Gastroesophageal sphincter (tissue), 4 donors: Measurements from ENCODE around the gene PCDH9. TPM values are rescaled to one million over a fixed set of nuclear protein-coding genes. Genes with fewer than 3 reads are reported as not detected.

Experiments
- ATAC-seq: fragments of 150-250 bp; one replicate; pipeline ENCODE4 v1.9.1; 2016; ENCODE audit warnings: mild to moderate bottlenecking, moderate library complexity
- H3K27ac ChIP-seq, 4 donors: fragments of 200-600 bp; sonication (generic) in 3 of 4; 1 replicate in 3 of 4; 2 replicates in 1 of 4; pipeline ENCODE4 v1.5.1; 2016 to 2019
- H3K27me3 ChIP-seq: fragments of 200-600 bp; sonication (generic); one replicate; pipeline ENCODE4 v1.5.1; 2019
- H3K36me3 ChIP-seq, 2 donors: fragments of 200-600 bp; sonication (generic); one replicate each; pipeline ENCODE4 v1.5.1; 2019; ENCODE audit warnings: control low read depth in 1 of 2
- H3K4me1 ChIP-seq, 3 donors: fragments of 200-600 bp; sonication (generic); 1 replicate in 2 of 3; 2 replicates in 1 of 3; pipeline ENCODE4 v1.5.1; 2016 to 2019; ENCODE audit warnings: control low read depth in 2 of 3
- H3K4me3 ChIP-seq, 2 donors: fragments of 200-600 bp; sonication (generic); one replicate each; pipeline ENCODE4 v1.5.1; 2019; ENCODE audit warnings: mild to moderate bottlenecking in 1 of 2, moderate library complexity in 1 of 2
- H3K9me3 ChIP-seq, 3 donors: fragments of 200-600 bp; sonication (generic); one replicate each; pipeline ENCODE4 v1.5.1; 2017 to 2019; ENCODE audit warnings: control low read depth in 2 of 3
- CTCF ChIP-seq, 4 experiments: fragments of 200-600 bp in 2 of 4; fragments of 450-650 bp in 2 of 4; sonication (generic) in 1 of 4; IDR thresholded peaks; one replicate each; pipeline ENCODE4 v1.5.1; 2017 to 2019; ENCODE audit warnings: antibody characterized with exemption in 4 of 4, mild to moderate bottlenecking in 2 of 4, moderate library complexity in 2 of 4
- EP300 ChIP-seq: sonication (generic); formaldehyde crosslinking; IDR thresholded peaks from one replicate; pipeline ENCODE4 v1.6.1; 2017; ENCODE audit warnings: antibody characterized with exemption, mild to moderate bottlenecking
- POLR2A ChIP-seq, 2 donors: fragments of 450-650 bp; IDR thresholded peaks; one replicate each; pipeline ENCODE4 v1.6.1; 2017; ENCODE audit warnings: antibody characterized with exemption in 2 of 2, mild to moderate bottlenecking in 2 of 2, moderate library complexity in 1 of 2
- POLR2AphosphoS5 ChIP-seq: sonication (generic); formaldehyde crosslinking; IDR thresholded peaks from one replicate; pipeline ENCODE4 v1.6.1; 2017; ENCODE audit warnings: antibody characterized with exemption
- WGBS, 2 donors: methylation state at CpG; one replicate each; pipeline ENCODE4 v1.1.5; 2018; ENCODE audit warnings: low coverage in 1 of 2; 5-methylcytosine and 5-hydroxymethylcytosine counted together
- total RNA-seq, 4 donors: library from RNA; depleted of rRNA; stranded (reverse); fragments of >200 nt; gene quantifications; one replicate each; pipeline ENCODE4 v1.1.0, GENCODE V29; 2016

Gene PCDH9
- total RNA-seq, 4 donors from 2014 or later, result 52.9 to 141 (median 56.5) TPM

GRCh38 chr13:67150608-67151007, 79.5 kb downstream of the PCDH9 start:
- Histone ChIP-seq H3K9me3 (no peaks in the 10 kb centered on the region), H3K36me3 (no peaks in the 10 kb centered on the region), H3K4me3 (no peak overlapping the region), H3K27ac (no peak overlapping the region), H3K4me1 (peaks cover 6 to 27% (median 6%) of the 10 kb centered on the region in 3 donors), H3K27me3 (no peaks in the 10 kb centered on the region)
- WGBS, 2 donors, result 80 to 85% methylated on average over 1 of the region's 1 CpG
- ATAC-seq, result no peak
- TF ChIP-seq EP300, result no peak
- TF ChIP-seq POLR2AphosphoS5, result no peak
- no peak for TF ChIP-seq POLR2A (IDR thresholded peaks at IDR 0.05)
- TF ChIP-seq CTCF (IDR thresholded peaks at IDR 0.05), result no peak

- no peaks in the 10 kb centered on the region for H3K9me3 ChIP-seq
- peaks cover 6 to 27% (median 6%) of the 10 kb centered on the region in 3 donors for H3K4me1 ChIP-seq
- H3K4me3 ChIP-seq, result no peak overlapping the region
- no peaks in the 10 kb centered on the region for H3K36me3 ChIP-seq
- TF ChIP-seq POLR2AphosphoS5, result no peak
- TF ChIP-seq POLR2A (IDR thresholded peaks at IDR 0.05), result no peak
- TF ChIP-seq CTCF (IDR thresholded peaks at IDR 0.05), result no peak
- no peak for TF ChIP-seq EP300
- WGBS, 2 donors, result 11 to 24% methylated on average over 2 of the region's 2 CpGs
- H3K27me3 ChIP-seq, result no peaks in the 10 kb centered on the region
- no peak for ATAC-seq
- H3K27ac ChIP-seq, result peak overlapping the region in 2 of 4 donors; percentile 30 to 61
These were observed 82.0 kb downstream of the PCDH9 start for GRCh38 chr13:67148161-67148571.

GRCh38 chr13:67147342-67148133, 82.6 kb downstream of the PCDH9 start:
- Histone ChIP-seq H3K4me1 (peaks cover 6 to 27% (median 6%) of the 10 kb centered on the region in 3 donors), H3K4me3 (no peak overlapping the region), H3K36me3 (no peaks in the 10 kb centered on the region), H3K9me3 (no peaks in the 10 kb centered on the region), H3K27me3 (no peaks in the 10 kb centered on the region), H3K27ac (peak overlapping the region; percentile 30 to 61 (median 48))
- TF ChIP-seq CTCF (IDR thresholded peaks at IDR 0.05) (no peak), EP300 (no peak), POLR2A (IDR thresholded peaks at IDR 0.05) (no peak), POLR2AphosphoS5 (no peak)
- WGBS, 2 donors, result 7 to 8% methylated on average over 6 of the region's 6 CpGs
- ATAC-seq, result no peak

- Histone ChIP-seq H3K4me3 (no peak overlapping the region), H3K27ac (peak overlapping the region in 1 of 4 donors; percentile 30), H3K27me3 (no peaks in the 10 kb centered on the region), H3K4me1 (peaks cover 6 to 27% (median 6%) of the 10 kb centered on the region in 3 donors), H3K36me3 (no peaks in the 10 kb centered on the region), H3K9me3 (no peaks in the 10 kb centered on the region)
- WGBS, 2 donors, result 47 to 61% methylated on average over 4 of the region's 4 CpGs
- ATAC-seq, result no peak
- no peak for TF ChIP-seq CTCF (IDR thresholded peaks at IDR 0.05)
- no peak for TF ChIP-seq POLR2AphosphoS5
- TF ChIP-seq EP300, result no peak
- TF ChIP-seq POLR2A (IDR thresholded peaks at IDR 0.05), result no peak
These were observed 83.5 kb downstream of the PCDH9 start for GRCh38 chr13:67146523-67147130.
